IMR-90 (cell line): ENCODE results near the gene GALNT7.

Source experiments
- POLR2A ChIP-seq: IDR thresholded peaks from 2 replicates; pipeline ENCODE4 v1.6.1; 2012; ENCODE audit warnings: mild to moderate bottlenecking, low read depth, low read length
- RCOR1 ChIP-seq: IDR thresholded peaks from 2 replicates; pipeline ENCODE4 v1.6.1; 2012; ENCODE audit warnings: mild to moderate bottlenecking, low read length, improper control_type of control experiment; ENCODE audit not compliant: insufficient replicate concordance
- TF ChIP-seq, protein P1 (sequence below): conservative IDR thresholded peaks from 2 replicates; pipeline ENCODE4 v1.5.1; 2012; ENCODE audit warnings: mild to moderate bottlenecking, low read depth, low read length, improper control_type of control experiment
- TF ChIP-seq, protein P2 (sequence below): fragments of 150-350 bp; IDR thresholded peaks from 2 replicates; pipeline ENCODE4 v1.6.1; 2017; ENCODE audit warnings: mild to moderate bottlenecking, antibody characterized with exemption, low read length, low read depth

DNA sequence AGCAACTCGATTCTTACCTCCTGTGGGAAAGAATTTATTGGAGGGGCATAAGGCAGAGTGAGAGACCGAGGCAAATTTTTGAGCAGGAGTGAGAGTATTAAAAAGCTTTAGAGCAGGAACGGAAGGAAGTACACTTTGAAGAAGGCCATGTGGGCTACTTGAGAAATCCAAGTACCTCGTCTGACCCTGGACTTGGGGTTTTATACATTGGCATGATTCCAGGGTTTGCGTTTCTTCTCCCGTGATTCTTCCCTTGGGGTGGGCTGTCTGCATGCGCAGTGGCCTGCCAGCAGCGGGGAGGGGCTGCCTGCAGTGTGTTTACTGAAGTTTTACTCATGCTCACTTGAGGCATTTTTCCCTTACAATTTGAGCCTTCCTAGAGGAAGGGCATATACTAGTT, 3.4 kb downstream of the GALNT7 start:
- TF ChIP-seq, protein P1, sequence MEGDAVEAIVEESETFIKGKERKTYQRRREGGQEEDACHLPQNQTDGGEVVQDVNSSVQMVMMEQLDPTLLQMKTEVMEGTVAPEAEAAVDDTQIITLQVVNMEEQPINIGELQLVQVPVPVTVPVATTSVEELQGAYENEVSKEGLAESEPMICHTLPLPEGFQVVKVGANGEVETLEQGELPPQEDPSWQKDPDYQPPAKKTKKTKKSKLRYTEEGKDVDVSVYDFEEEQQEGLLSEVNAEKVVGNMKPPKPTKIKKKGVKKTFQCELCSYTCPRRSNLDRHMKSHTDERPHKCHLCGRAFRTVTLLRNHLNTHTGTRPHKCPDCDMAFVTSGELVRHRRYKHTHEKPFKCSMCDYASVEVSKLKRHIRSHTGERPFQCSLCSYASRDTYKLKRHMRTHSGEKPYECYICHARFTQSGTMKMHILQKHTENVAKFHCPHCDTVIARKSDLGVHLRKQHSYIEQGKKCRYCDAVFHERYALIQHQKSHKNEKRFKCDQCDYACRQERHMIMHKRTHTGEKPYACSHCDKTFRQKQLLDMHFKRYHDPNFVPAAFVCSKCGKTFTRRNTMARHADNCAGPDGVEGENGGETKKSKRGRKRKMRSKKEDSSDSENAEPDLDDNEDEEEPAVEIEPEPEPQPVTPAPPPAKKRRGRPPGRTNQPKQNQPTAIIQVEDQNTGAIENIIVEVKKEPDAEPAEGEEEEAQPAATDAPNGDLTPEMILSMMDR: no peak
- no peak for TF ChIP-seq POLR2A
- no peak for TF ChIP-seq RCOR1
- TF ChIP-seq, protein P2, sequence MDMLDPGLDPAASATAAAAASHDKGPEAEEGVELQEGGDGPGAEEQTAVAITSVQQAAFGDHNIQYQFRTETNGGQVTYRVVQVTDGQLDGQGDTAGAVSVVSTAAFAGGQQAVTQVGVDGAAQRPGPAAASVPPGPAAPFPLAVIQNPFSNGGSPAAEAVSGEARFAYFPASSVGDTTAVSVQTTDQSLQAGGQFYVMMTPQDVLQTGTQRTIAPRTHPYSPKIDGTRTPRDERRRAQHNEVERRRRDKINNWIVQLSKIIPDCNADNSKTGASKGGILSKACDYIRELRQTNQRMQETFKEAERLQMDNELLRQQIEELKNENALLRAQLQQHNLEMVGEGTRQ: no peak
